Measurements from ENCODE around the gene STK26. TPM values are rescaled to one million over a fixed set of nuclear protein-coding genes. Genes with fewer than 3 reads are reported as not detected.
A peak's percentile ranks its signal among the peaks of the same experiment; 100 is the strongest.

The STK26 gene
- total and polyA plus RNA-seq, 2 of the 13 experiments (the other 11 are each of a cell fraction or from before 2014, with no cell fraction given): 16.9 to 47.9 TPM

- in situ Hi-C loops (cut with HindIII; ENCODE audit: extremely low pct_ligation_motif_present, low pct_unique_long_range_greater_than_20kb): no loop called here
- ATAC-seq (peak; percentile 31), FAIRE-seq (no peak), DNase-seq (ENCODE audit: low spot score) (no peak)
- BruUV-seq (replicated peaks): TSS peak; percentile 47
- Histone ChIP-seq H3K36me3 (replicated peaks in 1 of 2; ENCODE audit: control insufficient read depth in 1 of 2, insufficient read depth in 2 of 2, low read length in 2 of 2) (no peaks in the 10 kb centered on the region), H2AFZ (ENCODE audit: low read length) (no peak overlapping the region), H3K79me2 (ENCODE audit: insufficient read depth, low read length) (peaks cover 51% of the 10 kb centered on the region), H3K9me3 (ENCODE audit: low read length) (no peaks in the 10 kb centered on the region), H4K20me1 (ENCODE audit: insufficient read depth, low read length) (no peaks in the 10 kb centered on the region), H3K27me3 (ENCODE audit: control insufficient read depth in 1 of 2, insufficient read depth in 2 of 2, low read length in 2 of 2) (no peaks in the 10 kb centered on the region), H3K4me1 (ENCODE audit: insufficient read depth, low read length) (peaks cover 35% of the 10 kb centered on the region), H3K9ac (ENCODE audit: insufficient read depth, low read depth, low read length) (peak overlapping the region; percentile 67), H3K4me3 (replicated peaks in 1 of 3; ENCODE audit: insufficient read depth in 1 of 3, low read depth in 2 of 3, low read length in 3 of 3) (peak overlapping the region; percentile 74 to 85 (median 81)), H3K27ac (ENCODE audit: extremely low read length, insufficient read depth, low read length) (peak overlapping the region; percentile 78), H3K4me2 (ENCODE audit: low read depth, low read length) (peak overlapping the region; percentile 96)
- 5% methylated on average over 3 of the region's 16 CpGs for WGBS (ENCODE audit: low lambda C conversion rate)
- intact Hi-C loops (cut with micrococcal nuclease; ENCODE audit: unreplicated experiment): loop anchor here (5.0 to 10.0 kb wide), 2 partner anchors 53 to 191 kb away; partner anchors contain the start of gene RAP2C
- no peak for TF ChIP-seq ZNF142 (CRISPR knock-in tag; IDR thresholded peaks at IDR 0.05)
- TF ChIP-seq, protein P1, sequence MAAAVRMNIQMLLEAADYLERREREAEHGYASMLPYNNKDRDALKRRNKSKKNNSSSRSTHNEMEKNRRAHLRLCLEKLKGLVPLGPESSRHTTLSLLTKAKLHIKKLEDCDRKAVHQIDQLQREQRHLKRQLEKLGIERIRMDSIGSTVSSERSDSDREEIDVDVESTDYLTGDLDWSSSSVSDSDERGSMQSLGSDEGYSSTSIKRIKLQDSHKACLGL (CRISPR knock-in tag; IDR thresholded peaks at IDR 0.05): 0 out of 2 replicates have a peak, but pooled peaks have one; percentile 4
- TF ChIP-seq HNRNPL (IDR thresholded peaks at IDR 0.05; ENCODE audit: low read depth, low read length): 0 out of 2 replicates have a peak, but pooled peaks have one; percentile 6
- TF ChIP-seq ZNF646 (CRISPR knock-in tag; IDR thresholded peaks at IDR 0.05): no peak
- TF ChIP-seq BCL6 (CRISPR knock-in tag; IDR thresholded peaks at IDR 0.05): no peak
- peak; percentile 16; the same call in 1 of the 2 replicates for TF ChIP-seq ZNF740 (CRISPR knock-in tag; IDR thresholded peaks at IDR 0.05)
- 0 out of 4 replicates have a peak, but pooled peaks of 1 of the 2 experiments have one; percentile 0 for TF ChIP-seq POLR2A (IDR thresholded peaks at IDR 0.05; ENCODE audit: insufficient read depth in 1 of 2, low read depth in 2 of 2, low read length in 2 of 2)
- POLR2A ChIA-PET: interaction anchor here (2.5 kb wide), 1 partner anchor 9 kb away, joined by 15 read pairs; no protein-coding TSS in a partner anchor
- CTCF ChIA-PET (ENCODE audit: low intra/inter-chr PET ratio, low total read pairs): no interaction called here
These were observed 839 bp downstream of the STK26 start for GRCh38 chrX:132023896-132024386.
